Adrenal gland (tissue), 12 donors: ENCODE measurements around the gene RYR1. TPM values are rescaled to one million over a fixed set of nuclear protein-coding genes. Genes with fewer than 3 reads are reported as not detected.

Experiments
- DNase-seq, 7 donors: peaks; one replicate each; pipeline ENCODE4 v3.0.0-alpha.2; 2019 to 2020
- H3K27ac ChIP-seq, 5 donors: fragments of 200-600 bp; sonication (generic) in 4 of 5; 1 replicate in 3 of 5; 2 replicates in 2 of 5; pipeline versions ENCODE4 v1.5.1 to v1.8.0; 2016 to 2020; ENCODE audit warnings: mild to moderate bottlenecking in 1 of 5
- H3K27me3 ChIP-seq: fragments of 200-600 bp; 2 replicates; pipeline ENCODE4 v1.8.0; 2021
- H3K36me3 ChIP-seq, 2 donors: fragments of 200-600 bp; replicated peaks in 1 of 2; 1 replicate in 1 of 2; 2 replicates in 1 of 2; pipeline versions ENCODE4 v1.5.1 to v1.8.0; 2018 to 2022
- H3K4me1 ChIP-seq, 2 donors: fragments of 200-600 bp; replicated peaks in 1 of 2; 1 replicate in 1 of 2; 2 replicates in 1 of 2; pipeline versions ENCODE4 v1.5.1 to v1.8.0; 2018 to 2021
- H3K4me3 ChIP-seq, 4 donors: fragments of 200-600 bp; sonication (generic) in 3 of 4; one replicate each; pipeline ENCODE4 v1.5.1; 2016 to 2018
- H3K9me3 ChIP-seq, 3 donors: fragments of 200-600 bp; sonication (generic) in 1 of 3; replicated peaks in 1 of 3; 1 replicate in 2 of 3; 2 replicates in 1 of 3; pipeline versions ENCODE4 v1.5.1 to v1.8.0; 2016 to 2021
- POLR2A ChIP-seq, 2 donors: fragments of 450-650 bp; IDR thresholded peaks; one replicate each; pipeline ENCODE4 v1.6.1; 2017; ENCODE audit warnings: antibody characterized with exemption in 2 of 2, mild to moderate bottlenecking in 2 of 2, moderate library complexity in 1 of 2
- WGBS, 4 donors: extraction: QIAGEN DNeasy Blood & Tissue Kit in 2 of 4; methylation state at CpG; one replicate each; pipeline versions ENCODE4 v1.1.5 to v1.1.7; 2013 to 2017; 5-methylcytosine and 5-hydroxymethylcytosine counted together
- intact Hi-C, 2 donors: fragments of 100-400 bp; cut with DNase I; formaldehyde crosslinking; loops; one replicate each; pipeline versions ENCODE4 v1.14.1 to v1.15.0; 2022 to 2023
- polyA plus RNA-seq, 3 donors: library from polyadenylated mRNA; stranded (reverse); fragments of 200-250 nt in 2 of 3; fragments of 350-450 nt in 1 of 3; fragmentation: Illumina TruSeq in 1 of 3; extraction: RNeasy Lipid Tissue Mini Kit (QIAGEN cat#74804) in 1 of 3; gene quantifications; one replicate each; pipeline ENCODE4 v1.2.3, GENCODE V29; 2013 to 2014
- total RNA-seq, 9 donors: library from RNA; depleted of rRNA in 4 of 9; stranded (reverse); fragments of >200 nt in 4 of 9; fragments of 120-200 nt in 1 of 9; fragmentation: NEBNext Ultra II Directional in 1 of 9; extraction: Animal tissue kit (Norgen Biotek cat#: 25700) in 1 of 9; gene quantifications; one replicate each; pipeline versions ENCODE4 v1.1.0 to v1.2.4, GENCODE V29; 2013 to 2023
- TF ChIP-seq, protein P1 (sequence below), 6 experiments: fragments of 450-650 bp in 4 of 6; fragments of 200-600 bp in 2 of 6; sonication (generic) in 1 of 6; IDR thresholded peaks; 1 replicate in 5 of 6; 2 replicates in 1 of 6; pipeline versions ENCODE4 v1.5.1 to v1.8.0; 2016 to 2021; ENCODE audit warnings: antibody characterized with exemption in 6 of 6, mild to moderate bottlenecking in 2 of 6, moderate library complexity in 1 of 6
- donor health status: healthy with polysubstance abuse.
- donor health status: Bipolar disorder and iron deficiency.
- donor health status: DM: yes; HTN: yes; CAD: no.
- donor health status: DM: no; HTN: no; CAD: no.
- donor health status: DM: no; HTN: no; CAD: no.
- donor health status: DM: yes; HTN: yes; CAD: no.

The RYR1 gene
- total and polyA plus RNA-seq, 12 donors = 0.90 to 10.0 (median 3.2) TPM

GRCh38 chr19:38429055-38429810, 4.3 kb upstream of the RYR1 start:
- Histone ChIP-seq H3K36me3 (no peaks in the 10 kb centered on the region), H3K4me3 (no peak overlapping the region), H3K27me3 (peaks cover 1% of the 10 kb centered on the region), H3K9me3 (no peaks in the 10 kb centered on the region), H3K27ac (no peak overlapping the region), H3K4me1 (no peaks in the 10 kb centered on the region)
- intact Hi-C loops = no loop called here
- DNase-seq = no peak
- WGBS, 4 donors = 56 to 63% (median 60%) methylated on average over 13 to 14 of the region's 14 CpGs
- TF ChIP-seq, protein P1, sequence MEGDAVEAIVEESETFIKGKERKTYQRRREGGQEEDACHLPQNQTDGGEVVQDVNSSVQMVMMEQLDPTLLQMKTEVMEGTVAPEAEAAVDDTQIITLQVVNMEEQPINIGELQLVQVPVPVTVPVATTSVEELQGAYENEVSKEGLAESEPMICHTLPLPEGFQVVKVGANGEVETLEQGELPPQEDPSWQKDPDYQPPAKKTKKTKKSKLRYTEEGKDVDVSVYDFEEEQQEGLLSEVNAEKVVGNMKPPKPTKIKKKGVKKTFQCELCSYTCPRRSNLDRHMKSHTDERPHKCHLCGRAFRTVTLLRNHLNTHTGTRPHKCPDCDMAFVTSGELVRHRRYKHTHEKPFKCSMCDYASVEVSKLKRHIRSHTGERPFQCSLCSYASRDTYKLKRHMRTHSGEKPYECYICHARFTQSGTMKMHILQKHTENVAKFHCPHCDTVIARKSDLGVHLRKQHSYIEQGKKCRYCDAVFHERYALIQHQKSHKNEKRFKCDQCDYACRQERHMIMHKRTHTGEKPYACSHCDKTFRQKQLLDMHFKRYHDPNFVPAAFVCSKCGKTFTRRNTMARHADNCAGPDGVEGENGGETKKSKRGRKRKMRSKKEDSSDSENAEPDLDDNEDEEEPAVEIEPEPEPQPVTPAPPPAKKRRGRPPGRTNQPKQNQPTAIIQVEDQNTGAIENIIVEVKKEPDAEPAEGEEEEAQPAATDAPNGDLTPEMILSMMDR (IDR thresholded peaks at IDR 0.05) = no peak
- TF ChIP-seq POLR2A (IDR thresholded peaks at IDR 0.05) = no peak

- no peaks in the 10 kb centered on the region for H3K4me1 ChIP-seq
- no peak overlapping the region for H3K4me3 ChIP-seq
- DNase-seq = no peak
- no peaks in the 10 kb centered on the region for H3K36me3 ChIP-seq
- TF ChIP-seq, protein P1 (IDR thresholded peaks at IDR 0.05) = no peak
- WGBS, 4 donors = 81 to 83% (median 82%) methylated on average over 2 of the region's 2 CpGs
- H3K9me3 ChIP-seq = no peaks in the 10 kb centered on the region
- intact Hi-C loops = no loop called here
- H3K27me3 ChIP-seq = peaks cover 7% of the 10 kb centered on the region
- no peak overlapping the region for H3K27ac ChIP-seq
Measured at GRCh38 chr19:38429811-38430156, 3.7 kb upstream of the RYR1 start.

DNA sequence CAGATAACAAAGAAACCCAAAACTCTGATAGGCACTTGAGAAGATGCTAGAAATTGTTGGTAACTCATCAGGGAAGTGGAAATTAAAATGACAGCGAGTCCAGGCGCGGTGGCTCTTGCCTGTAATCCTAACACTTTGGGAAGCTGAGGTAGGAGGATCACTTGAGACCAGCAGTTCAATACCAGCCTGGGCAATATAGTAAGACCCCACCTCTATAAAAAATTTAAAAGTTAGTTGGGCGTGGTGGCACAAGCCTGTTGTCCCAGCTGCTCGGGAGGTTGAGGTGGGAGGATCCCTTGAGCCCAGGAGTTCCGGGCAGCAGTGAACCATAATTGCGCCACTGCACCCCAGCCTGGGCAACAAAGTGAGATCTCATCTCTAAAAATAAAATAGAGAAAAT, 2.6 kb upstream of the RYR1 start:
- WGBS, 4 donors = 77 to 86% (median 79%) methylated on average over 7 of the region's 7 CpGs
- no peaks in the 10 kb centered on the region for H3K36me3 ChIP-seq
- no peaks in the 10 kb centered on the region for H3K9me3 ChIP-seq
- H3K4me1 ChIP-seq = no peaks in the 10 kb centered on the region
- no peak for DNase-seq
- no peak overlapping the region for H3K4me3 ChIP-seq
- peaks cover 10% of the 10 kb centered on the region for H3K27me3 ChIP-seq
- no peak for TF ChIP-seq POLR2A (IDR thresholded peaks at IDR 0.05)
- TF ChIP-seq, protein P1 (IDR thresholded peaks at IDR 0.05) = no peak
- intact Hi-C loops = no loop called here
- no peak overlapping the region for H3K27ac ChIP-seq

GRCh38 chr19:38434549-38435051, 1.1 kb downstream of the RYR1 start:
- Histone ChIP-seq H3K9me3 (no peaks in the 10 kb centered on the region), H3K4me1 (no peaks in the 10 kb centered on the region), H3K36me3 (no peaks in the 10 kb centered on the region), H3K4me3 (no peak overlapping the region), H3K27me3 (peaks cover 10% of the 10 kb centered on the region), H3K27ac (no peak overlapping the region)
- intact Hi-C loops = no loop called here
- WGBS, 4 donors = 30 to 39% (median 36%) methylated on average over 4 to 13 of the region's 13 CpGs
- peak in 3 of 7 donors; percentile 23 to 36 (median 36) for DNase-seq
- no peak for TF ChIP-seq POLR2A (IDR thresholded peaks at IDR 0.05)
- TF ChIP-seq, protein P1 (IDR thresholded peaks at IDR 0.05) = no peak
